Activated naive CD8-positive, alpha-beta T cell (primary cell): ENCODE measurements around the gene C2orf69.

ENCODE experiments used
- H3K27ac Mint-ChIP-seq: one replicate; pipeline ENCODE4 v1.8.0; 2021; ENCODE audit warnings: mixed read lengths
- H3K27me3 Mint-ChIP-seq: one replicate; pipeline ENCODE4 v1.8.0; 2021; ENCODE audit warnings: mixed read lengths
- H3K36me3 Mint-ChIP-seq: one replicate; pipeline ENCODE4 v1.8.0; 2021; ENCODE audit warnings: mixed read lengths
- H3K4me1 Mint-ChIP-seq: one replicate; pipeline ENCODE4 v1.8.0; 2021; ENCODE audit warnings: low read depth, mixed read lengths
- H3K4me3 Mint-ChIP-seq: one replicate; pipeline ENCODE4 v1.8.0; 2021; ENCODE audit warnings: mild to moderate bottlenecking, mixed read lengths
- H3K9me3 Mint-ChIP-seq: one replicate; pipeline ENCODE4 v1.8.0; 2021; ENCODE audit warnings: low read depth, mixed read lengths

Gene C2orf69

GRCh38 chr2:199933466-199933865 lies 22.4 kb downstream of the C2orf69 start:
- Mint-ChIP-seq H3K4me3 (no peak overlapping the region), H3K4me1 (peaks cover 1% of the 10 kb centered on the region), H3K36me3 (no peaks in the 10 kb centered on the region), H3K27me3 (no peaks in the 10 kb centered on the region), H3K9me3 (no peaks in the 10 kb centered on the region), H3K27ac (peak overlapping the region; percentile 28)

- H3K27me3 Mint-ChIP-seq = no peaks in the 10 kb centered on the region
- no peaks in the 10 kb centered on the region for H3K4me1 Mint-ChIP-seq
- H3K27ac Mint-ChIP-seq = no peak overlapping the region
- H3K36me3 Mint-ChIP-seq = no peaks in the 10 kb centered on the region
- no peaks in the 10 kb centered on the region for H3K9me3 Mint-ChIP-seq
- H3K4me3 Mint-ChIP-seq = no peak overlapping the region
Measured at GRCh38 chr2:199936554-199936953, 25.5 kb downstream of the C2orf69 start.

- no peak overlapping the region for H3K27ac Mint-ChIP-seq
- H3K27me3 Mint-ChIP-seq = no peaks in the 10 kb centered on the region
- H3K4me1 Mint-ChIP-seq = peaks cover 2% of the 10 kb centered on the region
- no peak overlapping the region for H3K4me3 Mint-ChIP-seq
- no peaks in the 10 kb centered on the region for H3K36me3 Mint-ChIP-seq
- H3K9me3 Mint-ChIP-seq = no peaks in the 10 kb centered on the region
Measured at GRCh38 chr2:199940373-199940772, 29.3 kb downstream of the C2orf69 start.

- H3K4me3 Mint-ChIP-seq = no peak overlapping the region
- H3K27ac Mint-ChIP-seq = no peak overlapping the region
- peaks cover 9% of the 10 kb centered on the region for H3K4me1 Mint-ChIP-seq
- H3K36me3 Mint-ChIP-seq = peaks cover 2% of the 10 kb centered on the region
- H3K9me3 Mint-ChIP-seq = no peaks in the 10 kb centered on the region
- no peaks in the 10 kb centered on the region for H3K27me3 Mint-ChIP-seq
Measured at GRCh38 chr2:199943373-199943772, 32.3 kb downstream of the C2orf69 start.

GRCh38 chr2:199946196-199946595 lies 35.1 kb downstream of the C2orf69 start:
- Mint-ChIP-seq H3K4me1 (peaks cover 19% of the 10 kb centered on the region), H3K27ac (no peak overlapping the region), H3K4me3 (no peak overlapping the region), H3K9me3 (no peaks in the 10 kb centered on the region), H3K36me3 (peaks cover 2% of the 10 kb centered on the region), H3K27me3 (no peaks in the 10 kb centered on the region)

- Mint-ChIP-seq H3K27me3 (no peaks in the 10 kb centered on the region), H3K9me3 (no peaks in the 10 kb centered on the region), H3K4me3 (no peak overlapping the region), H3K27ac (no peak overlapping the region), H3K4me1 (peaks cover 21% of the 10 kb centered on the region), H3K36me3 (peaks cover 2% of the 10 kb centered on the region)
Measured at GRCh38 chr2:199946836-199947235, 35.7 kb downstream of the C2orf69 start.

GRCh38 chr2:199950396-199950795 lies 39.3 kb downstream of the C2orf69 start:
- Mint-ChIP-seq H3K36me3 (peaks cover 2% of the 10 kb centered on the region), H3K9me3 (no peaks in the 10 kb centered on the region), H3K4me1 (peaks cover 43% of the 10 kb centered on the region), H3K27me3 (no peaks in the 10 kb centered on the region), H3K4me3 (no peak overlapping the region), H3K27ac (no peak overlapping the region)

- H3K27me3 Mint-ChIP-seq = no peaks in the 10 kb centered on the region
- H3K27ac Mint-ChIP-seq = no peak overlapping the region
Measured at GRCh38 chr2:199951023-199951422, 39.9 kb downstream of the C2orf69 start.

GRCh38 chr2:199955007-199955338 lies 43.9 kb downstream of the C2orf69 start:
- peaks cover 5% of the 10 kb centered on the region for H3K36me3 Mint-ChIP-seq

More at GRCh38 chr2:199951023-199951422, 39.9 kb downstream of the C2orf69 start:
- Mint-ChIP-seq H3K36me3 (peaks cover 2% of the 10 kb centered on the region), H3K9me3 (no peaks in the 10 kb centered on the region), H3K4me3 (no peak overlapping the region), H3K4me1 (peaks cover 42% of the 10 kb centered on the region)

GRCh38 chr2:199955339-199956061 lies 44.4 kb downstream of the C2orf69 start, which contains the start of the genes MAIP1 and TYW5:
TSS of gene MAIP1 (plus strand) at chr2:199955582. CDS start at chr2:199955799, 217 bp downstream.
TSS of gene TYW5 (minus strand) at chr2:199955491. CDS start at chr2:199955470, 21 bp downstream.
- Mint-ChIP-seq H3K4me1 (peaks cover 52% of the 10 kb centered on the region), H3K4me3 (peak within 1 kb of the TSS; percentile 98), H3K27ac (peak within 1 kb of the TSS; percentile 95), H3K27me3 (no peaks in the 10 kb centered on the region), H3K9me3 (no peaks in the 10 kb centered on the region), H3K36me3 (peaks cover 5% of the 10 kb centered on the region)

More at GRCh38 chr2:199955007-199955338, 43.9 kb downstream of the C2orf69 start:
- H3K27ac Mint-ChIP-seq = peak overlapping the region; percentile 95
- H3K4me3 Mint-ChIP-seq = peak overlapping the region; percentile 98
- peaks cover 56% of the 10 kb centered on the region for H3K4me1 Mint-ChIP-seq
- H3K27me3 Mint-ChIP-seq = no peaks in the 10 kb centered on the region
- H3K9me3 Mint-ChIP-seq = no peaks in the 10 kb centered on the region

GRCh38 chr2:199956062-199956380 lies 44.9 kb downstream of the C2orf69 start:
- peaks cover 50% of the 10 kb centered on the region for H3K4me1 Mint-ChIP-seq
- H3K27me3 Mint-ChIP-seq = no peaks in the 10 kb centered on the region
- peak overlapping the region; percentile 98 for H3K4me3 Mint-ChIP-seq
- no peaks in the 10 kb centered on the region for H3K9me3 Mint-ChIP-seq
- peak overlapping the region; percentile 95 for H3K27ac Mint-ChIP-seq
- H3K36me3 Mint-ChIP-seq = peaks cover 5% of the 10 kb centered on the region

- no peaks in the 10 kb centered on the region for H3K9me3 Mint-ChIP-seq
- peaks cover 39% of the 10 kb centered on the region for H3K4me1 Mint-ChIP-seq
- no peaks in the 10 kb centered on the region for H3K27me3 Mint-ChIP-seq
- H3K36me3 Mint-ChIP-seq = peaks cover 8% of the 10 kb centered on the region
- H3K4me3 Mint-ChIP-seq = peak overlapping the region; percentile 52
- peak overlapping the region; percentile 34 for H3K27ac Mint-ChIP-seq
Measured at GRCh38 chr2:199958014-199958413, 46.9 kb downstream of the C2orf69 start.

GRCh38 chr2:199962203-199962602 lies 51.1 kb downstream of the C2orf69 start:
- H3K9me3 Mint-ChIP-seq = no peaks in the 10 kb centered on the region
- no peak overlapping the region for H3K4me3 Mint-ChIP-seq
- peaks cover 16% of the 10 kb centered on the region for H3K4me1 Mint-ChIP-seq
- H3K36me3 Mint-ChIP-seq = peaks cover 13% of the 10 kb centered on the region
- H3K27me3 Mint-ChIP-seq = no peaks in the 10 kb centered on the region
- no peak overlapping the region for H3K27ac Mint-ChIP-seq

- no peaks in the 10 kb centered on the region for H3K9me3 Mint-ChIP-seq
- peaks cover 8% of the 10 kb centered on the region for H3K36me3 Mint-ChIP-seq
- no peak overlapping the region for H3K27ac Mint-ChIP-seq
- H3K27me3 Mint-ChIP-seq = no peaks in the 10 kb centered on the region
- H3K4me1 Mint-ChIP-seq = no peaks in the 10 kb centered on the region
- no peak overlapping the region for H3K4me3 Mint-ChIP-seq
Measured at GRCh38 chr2:199966405-199966804, 55.3 kb downstream of the C2orf69 start.

- H3K36me3 Mint-ChIP-seq = peaks cover 6% of the 10 kb centered on the region
- H3K4me3 Mint-ChIP-seq = no peak overlapping the region
- H3K4me1 Mint-ChIP-seq = no peaks in the 10 kb centered on the region
- H3K9me3 Mint-ChIP-seq = no peaks in the 10 kb centered on the region
- H3K27me3 Mint-ChIP-seq = no peaks in the 10 kb centered on the region
- no peak overlapping the region for H3K27ac Mint-ChIP-seq
Measured at GRCh38 chr2:199966976-199967375, 55.9 kb downstream of the C2orf69 start.

- Mint-ChIP-seq H3K36me3 (peaks cover 6% of the 10 kb centered on the region), H3K4me1 (no peaks in the 10 kb centered on the region), H3K9me3 (no peaks in the 10 kb centered on the region), H3K27ac (no peak overlapping the region), H3K4me3 (no peak overlapping the region), H3K27me3 (no peaks in the 10 kb centered on the region)
Measured at GRCh38 chr2:199968126-199968525, 57.0 kb downstream of the C2orf69 start.
